GM21367 (cell line): ENCODE results near the gene SHD.
"Not testable (repeated sequence)": the region's sequence is repeated elsewhere in the genome, so short reads cannot be mapped to it uniquely, and the experiment has no call there.

Experiments
- ATAC-seq: cut with Tn5 transposase; IDR thresholded peaks from one replicate; pipeline ENCODE4 v1.9.1; 2021; ENCODE audit not compliant: unreplicated experiment

Gene SHD

DNA sequence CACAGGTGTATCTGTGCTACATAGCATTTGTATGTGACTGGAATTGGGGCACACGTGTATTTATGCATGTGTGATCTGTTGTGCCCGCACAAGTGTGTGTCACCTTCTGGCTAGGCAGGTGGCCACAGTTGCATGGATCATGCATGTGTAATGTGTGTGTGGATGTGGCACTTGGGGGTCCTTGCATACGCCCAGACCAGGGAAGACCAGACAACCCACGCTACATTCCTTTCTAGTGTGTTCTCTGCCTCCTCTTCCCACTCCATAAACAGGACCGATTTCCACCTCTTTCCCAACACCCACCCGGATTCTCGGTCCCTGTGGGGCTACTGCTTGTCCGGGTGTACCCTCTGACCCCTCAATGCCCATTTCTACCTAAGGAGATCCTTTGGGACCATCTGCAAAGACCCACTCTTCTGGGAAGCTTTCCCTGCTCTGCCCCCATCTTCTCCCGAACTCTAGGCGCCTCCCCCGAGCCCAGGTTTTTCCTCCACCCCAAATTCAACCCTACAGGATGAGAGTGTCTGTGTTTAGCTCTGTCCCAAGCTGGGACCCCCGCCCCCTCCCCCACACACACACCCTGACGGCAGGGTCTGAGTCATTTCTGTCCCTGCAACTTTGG lies 47.3 kb downstream of the SHD start:
- no peak for ATAC-seq

- no peak for ATAC-seq
Observed at GRCh38 chr19:4326837-4327251, 47.8 kb downstream of the SHD start.

DNA sequence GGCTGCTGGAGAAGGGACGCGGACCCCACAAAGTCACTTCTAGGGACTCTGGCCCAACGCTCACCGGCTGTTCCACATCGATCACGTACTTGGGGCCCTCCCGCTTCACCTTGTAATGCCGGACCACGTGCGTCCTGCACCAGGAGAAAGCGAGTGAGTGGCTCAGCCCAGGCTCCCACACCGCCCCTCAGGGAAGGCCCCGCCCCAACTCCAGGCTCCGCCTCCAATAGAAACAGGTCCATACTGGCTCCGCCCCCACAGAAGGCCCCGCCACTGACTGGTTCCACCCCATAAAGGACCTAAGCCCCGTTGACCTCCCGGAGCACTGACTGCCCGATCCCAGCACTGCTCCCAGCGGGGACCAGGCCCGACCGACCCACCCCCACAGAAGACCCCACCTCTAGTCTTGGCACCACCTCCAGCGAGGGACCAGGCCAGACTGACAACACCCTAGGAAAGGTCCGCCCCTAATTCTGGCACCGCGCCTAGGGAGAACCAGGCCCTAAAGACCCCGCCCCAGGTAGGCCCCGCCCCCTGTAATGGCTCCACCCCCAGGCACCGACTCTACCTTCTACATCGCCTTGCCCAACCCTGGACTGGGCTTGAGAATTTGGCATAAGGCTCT lies 48.3 kb downstream of the SHD start:
- ATAC-seq: no peak

- ATAC-seq: no peak
Observed at GRCh38 chr19:4327877-4328242, 48.8 kb downstream of the SHD start.

DNA sequence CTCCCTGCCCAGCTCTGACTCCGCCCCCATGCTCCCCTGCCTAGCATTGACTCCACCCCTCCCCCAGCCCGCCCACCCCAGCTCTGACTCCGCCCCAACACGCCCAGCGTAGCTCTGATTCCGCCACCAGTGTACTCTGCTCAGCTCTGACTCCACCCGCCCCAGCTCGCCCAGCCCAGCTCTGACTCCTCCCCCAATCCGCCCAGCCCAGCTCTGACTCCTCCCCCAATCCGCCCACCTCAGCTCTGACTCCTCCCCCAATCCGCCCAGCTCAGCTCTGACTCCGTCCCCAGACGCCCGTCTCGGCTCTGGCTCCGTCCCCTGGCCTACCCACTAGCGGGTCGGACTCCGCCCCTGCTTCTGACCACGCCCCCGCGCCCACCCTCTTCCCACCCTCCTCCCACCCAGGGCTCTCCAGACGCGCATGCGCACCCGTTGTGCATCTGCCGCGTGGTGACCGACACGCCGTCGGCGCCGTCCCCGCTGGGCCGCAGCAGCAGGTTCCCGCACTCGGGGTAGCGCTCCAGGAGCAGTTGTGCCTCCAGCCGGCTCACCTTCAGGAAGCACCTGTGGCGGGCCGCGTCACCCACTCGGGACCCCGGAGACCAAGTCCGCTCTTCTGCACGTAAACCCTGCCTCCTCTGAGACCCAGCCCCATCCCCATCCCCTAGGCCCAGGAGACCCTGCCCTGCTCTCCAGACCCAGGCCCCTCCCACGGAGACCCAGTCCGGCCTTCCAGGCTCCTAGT lies 49.4 kb downstream of the SHD start:
- peak; percentile 67 for ATAC-seq

DNA sequence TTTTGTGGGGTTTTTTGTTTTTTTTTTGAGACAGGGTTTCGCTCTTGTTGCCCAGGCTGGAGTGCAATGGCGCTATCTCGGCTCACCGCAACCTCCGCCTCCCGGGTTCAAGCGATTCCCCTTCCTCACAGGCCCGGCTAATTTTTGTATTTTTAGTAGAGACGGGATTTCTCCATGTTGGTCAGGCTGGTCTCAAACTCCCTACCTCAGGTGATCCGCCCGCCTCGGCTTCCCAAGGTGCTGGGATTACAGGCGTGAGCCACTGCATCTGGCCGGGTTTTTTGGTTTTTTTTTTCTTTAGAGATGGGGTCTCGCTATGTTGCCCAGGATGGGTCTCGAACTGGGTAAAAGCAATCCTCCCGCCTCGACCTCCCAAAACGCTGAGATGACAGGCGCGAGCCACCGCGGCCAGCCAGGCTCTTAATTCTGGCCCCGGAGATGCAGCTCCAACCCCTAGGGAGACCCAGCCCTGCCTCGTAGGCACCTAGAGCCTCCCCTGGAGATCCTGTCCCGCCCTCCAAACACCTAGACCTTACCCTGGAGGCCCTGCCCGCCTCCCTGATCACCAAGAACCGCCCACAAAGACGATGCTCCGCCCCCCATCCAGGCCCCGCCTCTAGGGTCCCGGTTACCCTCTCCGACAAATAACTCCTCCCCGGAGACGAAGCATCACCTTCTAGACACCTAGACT lies 50.1 kb downstream of the SHD start:
- ATAC-seq: not testable (repeated sequence)

- no peak for ATAC-seq
Observed at GRCh38 chr19:4329858-4330257, 50.8 kb downstream of the SHD start.

GRCh38 chr19:4334929-4335570 lies 56.0 kb downstream of the SHD start:
- ATAC-seq: no peak

DNA sequence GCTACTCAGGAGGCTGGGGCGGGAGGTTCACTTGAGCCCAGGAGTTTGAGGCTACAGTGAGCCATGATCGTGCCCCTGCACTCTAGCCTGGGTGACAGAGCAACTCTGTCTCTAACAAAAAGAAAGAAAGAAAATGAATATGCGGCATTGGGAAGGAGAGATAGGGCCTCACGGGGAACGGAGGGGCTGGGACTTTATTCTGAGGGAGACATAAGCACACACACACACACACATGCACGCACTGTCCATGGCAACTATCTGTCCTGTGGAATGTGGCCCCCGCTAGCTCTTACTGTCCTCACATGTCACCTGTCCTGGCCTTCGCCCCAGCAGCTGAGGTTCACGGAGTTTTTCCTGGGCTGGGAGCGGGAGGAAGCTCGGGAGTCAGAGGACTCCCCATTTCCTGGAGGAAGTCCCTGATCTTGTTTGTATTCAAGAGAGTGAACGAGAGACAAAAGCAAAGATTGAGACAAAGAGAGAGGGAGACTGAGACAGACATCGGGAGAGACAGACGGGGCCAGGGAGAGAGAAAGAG lies 58.9 kb downstream of the SHD start:
- no peak for ATAC-seq

DNA sequence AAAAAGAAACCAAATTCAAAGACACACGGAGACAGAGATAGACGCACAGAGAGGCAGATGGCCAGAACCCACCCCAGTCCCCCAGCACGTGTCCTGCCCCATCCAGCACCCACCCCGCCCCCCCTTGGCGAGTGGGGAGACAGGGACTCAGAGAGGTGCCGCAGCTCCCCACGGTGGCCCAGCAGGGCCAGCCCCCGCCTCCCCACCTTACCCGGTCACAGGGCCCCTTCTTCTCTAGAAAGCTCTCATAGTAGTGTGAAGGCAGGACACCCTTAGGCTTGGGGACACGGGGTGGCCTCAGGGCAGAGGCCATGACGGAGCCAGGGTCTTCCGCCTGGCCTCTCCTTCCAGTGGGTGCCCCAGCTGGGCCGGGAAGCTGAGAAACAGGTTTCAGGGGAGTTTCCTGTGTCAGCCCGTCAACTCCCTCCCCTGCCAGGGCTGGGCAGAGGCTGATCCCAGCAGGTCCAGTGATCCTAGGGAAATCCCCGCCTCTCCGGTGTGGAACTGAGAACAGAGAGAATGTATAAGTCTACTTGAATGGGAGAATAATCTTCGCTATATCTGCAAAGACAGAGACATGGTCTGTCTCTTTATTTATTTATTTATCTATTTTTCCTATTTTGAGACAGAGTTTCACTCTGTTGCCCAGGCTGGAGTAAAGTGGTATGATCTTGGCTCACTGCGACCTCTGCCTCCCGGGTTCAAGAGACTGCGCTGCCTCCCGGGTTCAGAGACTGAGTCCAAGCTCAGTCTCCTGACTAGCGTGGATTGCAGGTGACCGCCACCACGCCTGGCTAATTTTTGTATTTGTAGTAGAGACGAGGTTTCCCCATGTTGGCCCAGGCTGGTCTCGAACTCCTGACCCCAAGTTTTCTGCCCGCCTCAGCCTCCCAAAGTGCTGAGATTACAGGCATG lies 59.6 kb downstream of the SHD start, which contains the start of gene STAP2:
Gene STAP2 (minus strand): TSS at position 387 of the 915 bp plus-strand sequence. CDS start 74 bp downstream, at position 313.
- ATAC-seq: no peak
